Measurements from ENCODE around the gene MGAT4B. TPM values are rescaled to one million over a fixed set of nuclear protein-coding genes. Genes with fewer than 3 reads are reported as not detected.

The MGAT4B gene
- total RNA-seq, 1 experiment from 2014 or later, result 151 TPM

DNA sequence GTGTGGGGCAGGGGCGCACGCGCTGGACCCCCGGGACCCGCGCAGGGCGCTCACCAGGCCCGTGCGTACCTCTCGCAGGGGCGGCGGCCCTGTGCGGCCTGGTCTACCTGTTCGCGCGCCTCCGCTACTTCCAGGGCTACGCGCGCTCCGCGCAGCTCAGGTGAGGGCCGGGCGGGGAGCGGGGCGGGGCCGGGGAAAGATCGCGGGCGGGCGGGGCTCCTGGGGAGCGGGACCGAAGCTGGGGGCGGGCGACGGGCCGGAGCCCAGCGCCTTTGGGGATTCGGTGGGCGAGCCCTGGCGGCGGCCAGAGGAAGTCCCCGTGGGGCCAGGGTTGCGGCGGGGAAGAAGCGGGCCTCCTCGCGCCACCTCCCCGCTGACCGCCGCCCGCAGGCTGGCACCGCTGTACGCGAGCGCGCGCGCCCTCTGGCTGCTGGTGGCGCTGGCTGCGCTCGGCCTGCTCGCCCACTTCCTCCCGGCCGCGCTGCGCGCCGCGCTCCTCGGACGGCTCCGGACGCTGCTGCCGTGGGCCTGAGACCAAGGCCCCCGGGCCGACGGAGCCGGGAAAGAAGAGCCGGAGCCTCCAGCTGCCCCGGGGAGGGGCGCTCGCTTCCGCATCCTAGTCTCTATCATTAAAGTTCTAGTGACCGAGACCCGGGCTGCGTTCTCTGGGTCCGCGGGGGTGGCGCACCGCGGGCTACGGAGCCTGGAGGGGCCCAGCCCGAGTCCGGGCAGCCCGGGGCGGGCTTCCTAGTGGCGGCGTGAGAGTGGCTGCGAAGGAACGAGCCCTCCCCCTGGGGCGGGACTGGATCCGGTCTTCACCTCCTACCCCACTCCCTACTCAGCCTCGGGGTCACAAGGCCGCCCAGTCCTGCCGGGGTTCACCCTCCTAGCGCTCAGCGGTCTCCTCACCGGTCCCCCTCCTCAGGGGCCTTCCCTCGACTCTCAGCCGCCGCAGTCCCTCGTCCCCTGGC lies 10.5 kb downstream of the MGAT4B start (continued):
- TF ChIP-seq, protein P1, sequence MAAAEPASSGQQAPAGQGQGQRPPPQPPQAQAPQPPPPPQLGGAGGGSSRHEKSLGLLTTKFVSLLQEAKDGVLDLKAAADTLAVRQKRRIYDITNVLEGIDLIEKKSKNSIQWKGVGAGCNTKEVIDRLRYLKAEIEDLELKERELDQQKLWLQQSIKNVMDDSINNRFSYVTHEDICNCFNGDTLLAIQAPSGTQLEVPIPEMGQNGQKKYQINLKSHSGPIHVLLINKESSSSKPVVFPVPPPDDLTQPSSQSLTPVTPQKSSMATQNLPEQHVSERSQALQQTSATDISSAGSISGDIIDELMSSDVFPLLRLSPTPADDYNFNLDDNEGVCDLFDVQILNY (CRISPR knock-in tag; IDR thresholded peaks at IDR 0.05), result peak; percentile 78; the same call in 1 of the 2 replicates
- TF ChIP-seq FOXJ3 (CRISPR knock-in tag; IDR thresholded peaks at IDR 0.05; ENCODE audit: borderline replicate concordance) (no peak), TEAD4 (CRISPR knock-in tag; IDR thresholded peaks at IDR 0.05) (no peak), MYBL2 (CRISPR knock-in tag; IDR thresholded peaks at IDR 0.05) (peak; percentile 28), HMGA2 (CRISPR knock-in tag; IDR thresholded peaks at IDR 0.05) (no peak), STAT6 (CRISPR knock-in tag; conservative IDR thresholded peaks at IDR 0.05; ENCODE audit: low read depth) (no peak), OVOL2 (CRISPR knock-in tag; IDR thresholded peaks at IDR 0.05; ENCODE audit: borderline replicate concordance) (no peak), NR3C1 (CRISPR knock-in tag; conservative IDR thresholded peaks at IDR 0.05; ENCODE audit: low read depth) (no peak), MXD4 (CRISPR knock-in tag; IDR thresholded peaks at IDR 0.05; ENCODE audit: borderline replicate concordance) (no peak), NFYB (CRISPR knock-in tag; conservative IDR thresholded peaks at IDR 0.05; ENCODE audit: low read depth) (no peak; the same call in none of the 2 replicates), GABPB1 (CRISPR knock-in tag; IDR thresholded peaks at IDR 0.05) (peak; percentile 43; the same call in 1 of the 2 replicates)
- TF ChIP-seq, protein P2, sequence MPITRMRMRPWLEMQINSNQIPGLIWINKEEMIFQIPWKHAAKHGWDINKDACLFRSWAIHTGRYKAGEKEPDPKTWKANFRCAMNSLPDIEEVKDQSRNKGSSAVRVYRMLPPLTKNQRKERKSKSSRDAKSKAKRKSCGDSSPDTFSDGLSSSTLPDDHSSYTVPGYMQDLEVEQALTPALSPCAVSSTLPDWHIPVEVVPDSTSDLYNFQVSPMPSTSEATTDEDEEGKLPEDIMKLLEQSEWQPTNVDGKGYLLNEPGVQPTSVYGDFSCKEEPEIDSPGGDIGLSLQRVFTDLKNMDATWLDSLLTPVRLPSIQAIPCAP (CRISPR knock-in tag; IDR thresholded peaks at IDR 0.05), result no peak; the same call in 1 of the 2 replicates

DNA sequence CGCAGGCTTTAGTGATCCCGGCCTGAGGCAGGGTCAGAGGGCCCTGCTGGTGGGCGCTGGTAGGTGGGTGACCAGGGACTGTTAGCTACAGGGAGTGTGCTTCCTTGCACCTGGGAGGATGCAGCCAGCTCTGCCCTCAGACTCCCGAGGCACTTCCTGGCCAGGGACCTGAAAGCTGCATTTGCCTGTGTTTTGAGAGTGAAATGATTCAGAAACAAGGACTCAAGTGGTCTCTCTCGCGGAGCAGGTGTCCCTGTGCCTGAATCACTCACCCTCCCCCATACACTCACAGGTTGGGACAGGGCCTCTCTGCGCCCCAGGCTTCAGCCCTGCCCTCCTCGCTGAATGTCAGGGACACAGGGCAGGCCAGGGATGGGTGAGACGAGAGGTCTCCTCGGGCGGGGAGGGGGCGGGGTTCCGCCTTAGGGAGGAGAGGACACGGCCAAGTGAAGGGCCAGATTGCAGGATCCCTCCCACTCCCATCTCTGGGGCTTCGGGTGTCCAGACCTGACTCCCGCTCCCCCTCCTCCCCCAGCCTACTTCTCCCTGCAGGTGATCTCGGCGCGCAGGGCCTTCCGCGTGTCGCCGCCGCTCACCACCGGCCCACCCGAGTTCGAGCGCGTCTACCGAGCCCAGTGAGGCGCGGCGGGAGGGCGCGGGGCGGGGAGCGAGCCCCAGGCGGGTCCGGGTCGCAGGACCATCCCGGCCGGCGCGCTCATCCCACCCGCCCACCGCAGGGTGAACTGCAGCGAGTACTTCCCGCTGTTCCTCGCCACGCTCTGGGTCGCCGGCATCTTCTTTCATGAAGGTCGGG lies 11.4 kb downstream of the MGAT4B start:
- peak; percentile 28 for ATAC-seq
- ChIA-PET CTCF (interaction anchor here (0.5 to 5.7 kb wide), 14 partner anchors 9 to 811 kb away, joined by 3 to 39 read pairs (median 4); partner anchors contain the start of gene SQSTM1), POLR2A (interaction anchor here (1.1 kb wide), 1 partner anchor 63 kb away, joined by 3 read pairs; no protein-coding TSS in a partner anchor)
- no peaks in the 10 kb centered on the region for H3K27me3 Mint-ChIP-seq (ENCODE audit: low read depth)
- no peak overlapping the region for H3K27ac Mint-ChIP-seq
- DNase-seq (ENCODE audit: low spot score), result peak; percentile 56
- no peaks in the 10 kb centered on the region for H3K9me3 Mint-ChIP-seq
- H3K36me3 Mint-ChIP-seq, result peaks cover 15% of the 10 kb centered on the region
- peak overlapping the region; percentile 67 for H3K4me3 Mint-ChIP-seq
- peaks cover 18% of the 10 kb centered on the region for H3K4me1 Mint-ChIP-seq
- TF ChIP-seq ZNF416 (CRISPR knock-in tag; IDR thresholded peaks at IDR 0.05) (no peak), AFF4 (CRISPR knock-in tag; IDR thresholded peaks at IDR 0.05; ENCODE audit: borderline replicate concordance) (no peak), ZBTB21 (CRISPR knock-in tag; IDR thresholded peaks at IDR 0.05; ENCODE audit: borderline replicate concordance) (no peak), ELF4 (CRISPR knock-in tag; IDR thresholded peaks at IDR 0.05; ENCODE audit: low read depth) (no peak), IRF2 (CRISPR knock-in tag; IDR thresholded peaks at IDR 0.05; ENCODE audit: borderline replicate concordance, low read depth) (no peak), NFYB (CRISPR knock-in tag; conservative IDR thresholded peaks at IDR 0.05; ENCODE audit: low read depth) (no peak; the same call in 1 of the 2 replicates), PRRX2 (CRISPR knock-in tag; IDR thresholded peaks at IDR 0.05) (no peak), SOX15 (CRISPR knock-in tag; IDR thresholded peaks at IDR 0.05) (no peak), ZNF317 (CRISPR knock-in tag; IDR thresholded peaks at IDR 0.05; ENCODE audit: borderline replicate concordance, low read depth) (no peak), PREB (CRISPR knock-in tag; IDR thresholded peaks at IDR 0.05; ENCODE audit: borderline replicate concordance) (no peak)
- TF ChIP-seq, protein P3, sequence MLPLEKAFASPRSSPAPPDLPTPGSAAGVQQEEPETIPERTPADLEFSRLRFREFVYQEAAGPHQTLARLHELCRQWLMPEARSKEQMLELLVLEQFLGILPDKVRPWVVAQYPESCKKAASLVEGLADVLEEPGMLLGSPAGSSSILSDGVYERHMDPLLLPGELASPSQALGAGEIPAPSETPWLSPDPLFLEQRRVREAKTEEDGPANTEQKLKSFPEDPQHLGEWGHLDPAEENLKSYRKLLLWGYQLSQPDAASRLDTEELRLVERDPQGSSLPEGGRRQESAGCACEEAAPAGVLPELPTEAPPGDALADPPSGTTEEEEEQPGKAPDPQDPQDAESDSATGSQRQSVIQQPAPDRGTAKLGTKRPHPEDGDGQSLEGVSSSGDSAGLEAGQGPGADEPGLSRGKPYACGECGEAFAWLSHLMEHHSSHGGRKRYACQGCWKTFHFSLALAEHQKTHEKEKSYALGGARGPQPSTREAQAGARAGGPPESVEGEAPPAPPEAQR (CRISPR knock-in tag; IDR thresholded peaks at IDR 0.05), result no peak

Measured in WTC11 (cell line).